ENCODE results near the gene POLR2I. TPM values are rescaled to one million over a fixed set of nuclear protein-coding genes. Genes with fewer than 3 reads are reported as not detected.

POLR2I gene
- total and polyA plus RNA-seq, 9 of the 15 experiments (the other 6 are each of a cell fraction or from before 2014, with no cell fraction given) = 28.0 to 283 (median 123) TPM

DNA sequence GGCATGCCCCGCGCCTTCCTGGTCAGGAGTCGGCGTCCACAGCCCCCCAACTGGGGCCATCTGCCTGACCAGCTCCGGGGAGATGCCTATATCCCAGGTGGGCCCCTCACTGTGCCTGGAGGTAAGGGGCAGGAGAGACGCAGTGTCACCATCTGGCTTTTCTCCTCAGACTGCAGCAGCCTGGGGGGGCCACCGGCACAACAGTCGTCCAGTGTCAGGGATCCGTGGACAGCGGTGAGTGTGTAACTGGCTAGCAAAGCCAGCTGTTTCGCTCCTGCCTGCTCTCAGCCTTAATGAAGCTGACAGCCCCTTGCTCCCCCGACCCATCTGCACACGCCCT lies 3.5 kb downstream of the POLR2I start:
- FAIRE-seq = no peak
- WGBS (ENCODE audit: insufficient coverage, low coverage, missing lambda C conversion rate) = 90% methylated on average over 13 of the region's 13 CpGs
- DNase-seq (ENCODE audit: extremely low read depth in 1 of 4, low spot score in 3 of 4) = no peak
- TF ChIP-seq KAT8 (IDR thresholded peaks at IDR 0.05; ENCODE audit: low read depth) = no peak
- no peak for TF ChIP-seq ELF4 (CRISPR knock-in tag; IDR thresholded peaks at IDR 0.05)
- TF ChIP-seq, protein P1, sequence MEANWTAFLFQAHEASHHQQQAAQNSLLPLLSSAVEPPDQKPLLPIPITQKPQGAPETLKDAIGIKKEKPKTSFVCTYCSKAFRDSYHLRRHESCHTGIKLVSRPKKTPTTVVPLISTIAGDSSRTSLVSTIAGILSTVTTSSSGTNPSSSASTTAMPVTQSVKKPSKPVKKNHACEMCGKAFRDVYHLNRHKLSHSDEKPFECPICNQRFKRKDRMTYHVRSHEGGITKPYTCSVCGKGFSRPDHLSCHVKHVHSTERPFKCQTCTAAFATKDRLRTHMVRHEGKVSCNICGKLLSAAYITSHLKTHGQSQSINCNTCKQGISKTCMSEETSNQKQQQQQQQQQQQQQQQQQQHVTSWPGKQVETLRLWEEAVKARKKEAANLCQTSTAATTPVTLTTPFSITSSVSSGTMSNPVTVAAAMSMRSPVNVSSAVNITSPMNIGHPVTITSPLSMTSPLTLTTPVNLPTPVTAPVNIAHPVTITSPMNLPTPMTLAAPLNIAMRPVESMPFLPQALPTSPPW (CRISPR knock-in tag; IDR thresholded peaks at IDR 0.05) = no peak
- TF ChIP-seq TGIF2 (CRISPR knock-in tag; IDR thresholded peaks at IDR 0.05) = no peak
- no peak for TF ChIP-seq KLF10 (CRISPR knock-in tag; IDR thresholded peaks at IDR 0.05)
- no peak for TF ChIP-seq PHF20 (IDR thresholded peaks at IDR 0.05; ENCODE audit: partially characterized antibody)
- TF ChIP-seq, protein P2, sequence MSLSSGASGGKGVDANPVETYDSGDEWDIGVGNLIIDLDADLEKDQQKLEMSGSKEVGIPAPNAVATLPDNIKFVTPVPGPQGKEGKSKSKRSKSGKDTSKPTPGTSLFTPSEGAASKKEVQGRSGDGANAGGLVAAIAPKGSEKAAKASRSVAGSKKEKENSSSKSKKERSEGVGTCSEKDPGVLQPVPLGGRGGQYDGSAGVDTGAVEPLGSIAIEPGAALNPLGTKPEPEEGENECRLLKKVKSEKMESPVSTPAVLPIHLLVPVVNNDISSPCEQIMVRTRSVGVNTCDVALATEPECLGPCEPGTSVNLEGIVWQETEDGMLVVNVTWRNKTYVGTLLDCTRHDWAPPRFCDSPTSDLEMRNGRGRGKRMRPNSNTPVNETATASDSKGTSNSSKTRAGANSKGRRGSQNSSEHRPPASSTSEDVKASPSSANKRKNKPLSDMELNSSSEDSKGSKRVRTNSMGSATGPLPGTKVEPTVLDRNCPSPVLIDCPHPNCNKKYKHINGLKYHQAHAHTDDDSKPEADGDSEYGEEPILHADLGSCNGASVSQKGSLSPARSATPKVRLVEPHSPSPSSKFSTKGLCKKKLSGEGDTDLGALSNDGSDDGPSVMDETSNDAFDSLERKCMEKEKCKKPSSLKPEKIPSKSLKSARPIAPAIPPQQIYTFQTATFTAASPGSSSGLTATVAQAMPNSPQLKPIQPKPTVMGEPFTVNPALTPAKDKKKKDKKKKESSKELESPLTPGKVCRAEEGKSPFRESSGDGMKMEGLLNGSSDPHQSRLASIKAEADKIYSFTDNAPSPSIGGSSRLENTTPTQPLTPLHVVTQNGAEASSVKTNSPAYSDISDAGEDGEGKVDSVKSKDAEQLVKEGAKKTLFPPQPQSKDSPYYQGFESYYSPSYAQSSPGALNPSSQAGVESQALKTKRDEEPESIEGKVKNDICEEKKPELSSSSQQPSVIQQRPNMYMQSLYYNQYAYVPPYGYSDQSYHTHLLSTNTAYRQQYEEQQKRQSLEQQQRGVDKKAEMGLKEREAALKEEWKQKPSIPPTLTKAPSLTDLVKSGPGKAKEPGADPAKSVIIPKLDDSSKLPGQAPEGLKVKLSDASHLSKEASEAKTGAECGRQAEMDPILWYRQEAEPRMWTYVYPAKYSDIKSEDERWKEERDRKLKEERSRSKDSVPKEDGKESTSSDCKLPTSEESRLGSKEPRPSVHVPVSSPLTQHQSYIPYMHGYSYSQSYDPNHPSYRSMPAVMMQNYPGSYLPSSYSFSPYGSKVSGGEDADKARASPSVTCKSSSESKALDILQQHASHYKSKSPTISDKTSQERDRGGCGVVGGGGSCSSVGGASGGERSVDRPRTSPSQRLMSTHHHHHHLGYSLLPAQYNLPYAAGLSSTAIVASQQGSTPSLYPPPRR (CRISPR knock-in tag; IDR thresholded peaks at IDR 0.05; ENCODE audit: borderline replicate concordance) = no peak
- TF ChIP-seq PTRF (tag; IDR thresholded peaks at IDR 0.05) = no peak
- TF ChIP-seq LARP7 (IDR thresholded peaks at IDR 0.05) = no peak
- TF ChIP-seq POLR2B (IDR thresholded peaks at IDR 0.05; ENCODE audit: low read depth, partially characterized antibody) = no peak
- no peak for TF ChIP-seq CHD1 (IDR thresholded peaks at IDR 0.05; ENCODE audit: low read length)
- TF ChIP-seq, protein P3, sequence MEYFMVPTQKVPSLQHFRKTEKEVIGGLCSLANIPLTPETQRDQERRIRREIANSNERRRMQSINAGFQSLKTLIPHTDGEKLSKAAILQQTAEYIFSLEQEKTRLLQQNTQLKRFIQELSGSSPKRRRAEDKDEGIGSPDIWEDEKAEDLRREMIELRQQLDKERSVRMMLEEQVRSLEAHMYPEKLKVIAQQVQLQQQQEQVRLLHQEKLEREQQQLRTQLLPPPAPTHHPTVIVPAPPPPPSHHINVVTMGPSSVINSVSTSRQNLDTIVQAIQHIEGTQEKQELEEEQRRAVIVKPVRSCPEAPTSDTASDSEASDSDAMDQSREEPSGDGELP (CRISPR knock-in tag; IDR thresholded peaks at IDR 0.05; ENCODE audit: borderline replicate concordance) = no peak
- TF ChIP-seq, protein P4, sequence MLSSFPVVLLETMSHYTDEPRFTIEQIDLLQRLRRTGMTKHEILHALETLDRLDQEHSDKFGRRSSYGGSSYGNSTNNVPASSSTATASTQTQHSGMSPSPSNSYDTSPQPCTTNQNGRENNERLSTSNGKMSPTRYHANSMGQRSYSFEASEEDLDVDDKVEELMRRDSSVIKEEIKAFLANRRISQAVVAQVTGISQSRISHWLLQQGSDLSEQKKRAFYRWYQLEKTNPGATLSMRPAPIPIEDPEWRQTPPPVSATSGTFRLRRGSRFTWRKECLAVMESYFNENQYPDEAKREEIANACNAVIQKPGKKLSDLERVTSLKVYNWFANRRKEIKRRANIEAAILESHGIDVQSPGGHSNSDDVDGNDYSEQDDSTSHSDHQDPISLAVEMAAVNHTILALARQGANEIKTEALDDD (IDR thresholded peaks at IDR 0.05) = no peak
- peaks cover 3% of the 10 kb centered on the region for H3K9me1 ChIP-seq (ENCODE audit: control insufficient read depth, insufficient read depth, low read length)
- ATAC-seq = no peak
- in situ Hi-C loops (cut with MboI) = no loop called here
- no TSS peak for BruUV-seq (replicated peaks)
- H3K9ac ChIP-seq (ENCODE audit: insufficient read depth in 1 of 2, low read depth in 2 of 2, low read length in 2 of 2) = peak overlapping the region in 1 of 2 experiments; percentile 48; a peak in 2 of 4 replicates
- H3K4me1 ChIP-seq (replicated peaks in 1 of 2; ENCODE audit: control insufficient read depth in 2 of 2, insufficient read depth in 2 of 2, low read length in 2 of 2) = peaks cover 5 to 37% of the 10 kb centered on the region in 2 experiments; a peak in 3 of 5 replicates
- intact Hi-C loops (cut with micrococcal nuclease) = loop anchor here (5.0 to 10.0 kb wide), 2 partner anchors 49 to 116 kb away; partner anchors contain the start of gene SDHAF1
- H4K20me1 ChIP-seq (replicated peaks; ENCODE audit: control insufficient read depth, insufficient read depth, low read length) = no peaks in the 10 kb centered on the region; the same call in 1 of the 2 replicates
- H3K4me3 ChIP-seq = no peak overlapping the region
- ChIA-PET POLR2A (interaction anchor here (0.7 to 1.1 kb wide), 3 partner anchors 9 to 110 kb away, joined by 3 to 4 read pairs (median 3); no protein-coding TSS in a partner anchor), CTCF (ENCODE audit: low intra/inter-chr PET ratio) (no interaction called here)
- H2AFZ ChIP-seq (ENCODE audit: low read depth, low read length) = no peak overlapping the region
- peaks cover 14% of the 10 kb centered on the region for H3K79me2 ChIP-seq (ENCODE audit: control insufficient read depth, insufficient read depth, low read length)
- H3K9me3 ChIP-seq (replicated peaks; ENCODE audit: control insufficient read depth, insufficient read depth, low read depth, low read length) = no peaks in the 10 kb centered on the region
- no peak overlapping the region for H3K27ac ChIP-seq (ENCODE audit: extremely low read depth, low read depth, low read length)
- no peaks in the 10 kb centered on the region for H3K27me3 ChIP-seq (ENCODE audit: control insufficient read depth in 2 of 2, insufficient read depth in 2 of 2, low read length in 2 of 2)
- H3K36me3 ChIP-seq (ENCODE audit: control insufficient read depth, insufficient read depth, low read length) = peaks cover 29% of the 10 kb centered on the region; the same call in 2 of the 3 replicates
- H3K4me2 ChIP-seq (ENCODE audit: insufficient read depth, low read length) = no peak overlapping the region

All from K562 (cell line).